Measurements from ENCODE around the gene ZNF14. TPM values are rescaled to one million over a fixed set of nuclear protein-coding genes. Genes with fewer than 3 reads are reported as not detected.

Gene ZNF14
- 4.9 and 5.3 TPM in 2 replicates for total RNA-seq

GRCh38 chr19:19732579-19733501 lies at the start of gene ZNF14:
Gene ZNF14, minus strand, starts transcription at chr19:19733112. Its CDS starts 154 bp downstream, at chr19:19732958.

GRCh38 chr19:19668230-19669012 lies 64.5 kb downstream of the ZNF14 start, which contains the start of gene ZNF101:
Gene ZNF101, plus strand, starts transcription at chr19:19668839. Its CDS starts 125 bp downstream, at chr19:19668964.

GRCh38 chr19:19663256-19664120 lies 69.4 kb downstream of the ZNF14 start, which contains the start of gene ATP13A1:
Gene ATP13A1, minus strand, starts transcription at chr19:19663676. Its CDS starts 10 bp downstream, at chr19:19663666.

Other genes with a start within 250 kb of the ZNF14 start
- gene TSSK6, start 217.6 kb downstream of the ZNF14 start, total RNA-seq = 0.32 and 0.76 TPM in 2 replicates
- 50.8 and 253 TPM in 2 replicates for gene NDUFA13, start 216.9 kb downstream of the ZNF14 start, total RNA-seq
- gene YJEFN3, start 204.2 kb downstream of the ZNF14 start, total RNA-seq = under 0.01 and 1.2 TPM in 2 replicates
- gene CILP2, start 194.8 kb downstream of the ZNF14 start, total RNA-seq = not detected in 2 replicates
- gene PBX4, start 114.4 kb downstream of the ZNF14 start, total RNA-seq = not detected in 2 replicates
- 0.30 and 0.32 TPM in 2 replicates for gene LPAR2, start 104.9 kb downstream of the ZNF14 start, total RNA-seq
- gene GMIP, start 89.5 kb downstream of the ZNF14 start, total RNA-seq = 4.3 and 10.7 TPM in 2 replicates
- 21.6 and 49.7 TPM in 2 replicates for gene ATP13A1, start 69.4 kb downstream of the ZNF14 start, total RNA-seq
- gene ZNF101, start 64.3 kb downstream of the ZNF14 start, total RNA-seq = 8.1 and 13.4 TPM in 2 replicates
- gene ZNF506, start 88.6 kb upstream of the ZNF14 start, total RNA-seq = 1.3 and 4.4 TPM in 2 replicates
- 2.9 and 7.4 TPM in 2 replicates for gene ZNF253, start 132.8 kb upstream of the ZNF14 start, total RNA-seq
- gene ZNF93, start 167.8 kb upstream of the ZNF14 start, total RNA-seq = 5.5 and 9.6 TPM in 2 replicates